Right ventricle myocardium inferior (tissue), 1 donor: ENCODE data around the gene CDH23. TPM values are rescaled to one million over a fixed set of nuclear protein-coding genes. Genes with fewer than 3 reads are reported as not detected.

Experiments
- ATAC-seq: fragments of 200-7000 bp; cut with Tn5 transposase; one replicate; pipeline ENCODE4 v1.9.1; 2020; ENCODE audit warnings: mild to moderate bottlenecking, moderate library complexity
- DNase-seq: peaks from one replicate; pipeline ENCODE4 v3.0.0; 2021; ENCODE audit errors: missing footprints
- intact Hi-C: fragments of 100-400 bp; cut with DNase I; formaldehyde crosslinking; loops from one replicate; pipeline ENCODE4 v1.11.0; 2022
- total RNA-seq: library from RNA; stranded (reverse); fragmentation: NEBNext Ultra II Directional; extraction: Animal tissue kit (Norgen Biotek cat#: 25700); gene quantifications from one replicate; pipeline ENCODE4 v1.2.1, GENCODE V29; 2021
- donor health status: DM: no; HTN: yes; CAD: no; lungs with severe emphysema.

CDH23 gene
- total RNA-seq, 1 donor from 2014 or later: 4.8 TPM

DNA sequence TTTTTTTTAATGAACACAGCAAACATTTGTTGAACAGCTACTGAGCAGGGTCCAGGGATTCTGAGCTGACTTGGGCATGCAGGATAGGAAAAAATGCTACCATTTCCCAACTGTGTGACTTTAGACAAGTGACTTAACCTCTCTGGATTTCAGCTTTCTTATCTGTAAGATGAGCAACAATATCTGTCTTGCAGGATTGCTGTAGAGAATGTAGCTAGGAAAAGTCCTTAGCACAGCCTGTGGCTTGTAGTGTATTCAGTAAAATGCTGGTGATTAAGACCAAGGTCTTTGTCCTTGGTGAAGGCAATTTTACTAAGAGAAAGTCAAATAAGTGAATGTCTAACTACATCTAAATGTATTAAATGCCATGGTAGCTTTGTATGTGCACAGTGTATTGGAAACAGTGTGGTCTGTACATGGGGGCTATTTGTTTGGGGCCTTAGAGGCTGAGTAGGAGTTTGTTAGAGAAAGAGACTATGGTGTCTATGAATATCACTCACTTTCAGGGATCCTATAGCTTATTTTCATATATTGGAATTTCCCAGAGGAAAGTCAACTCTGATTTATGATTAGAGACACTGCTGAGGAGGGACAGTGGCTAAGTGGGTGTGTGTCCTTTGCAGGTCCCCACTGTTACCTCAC lies 118.9 kb downstream of the CDH23 start:
- DNase-seq: no peak
- no peak for ATAC-seq
- intact Hi-C loops: no loop called here

DNA sequence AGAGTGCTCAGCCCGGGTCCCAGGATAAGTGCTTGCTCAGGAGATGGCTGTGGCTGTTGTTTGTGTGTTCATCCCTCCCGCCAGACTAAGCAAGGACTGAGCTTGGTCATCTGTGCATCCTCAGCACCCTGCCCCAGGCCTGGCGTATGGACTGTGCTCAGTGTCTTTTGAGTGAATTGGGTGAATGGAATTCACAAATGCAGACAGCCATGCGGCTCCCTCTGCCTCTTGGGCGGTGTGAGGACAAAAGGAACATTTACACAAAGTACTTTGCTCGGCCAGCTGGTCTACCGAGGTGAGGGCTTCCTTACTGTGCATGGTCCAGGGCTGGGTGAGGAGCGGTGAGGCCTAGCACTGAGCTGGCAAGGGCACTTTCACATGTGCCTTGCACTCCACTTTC lies 120.2 kb downstream of the CDH23 start:
- ATAC-seq: no peak
- intact Hi-C loops: no loop called here
- DNase-seq: no peak

- ATAC-seq (no peak), DNase-seq (no peak)
- intact Hi-C loops: no loop called here
These were observed 120.8 kb downstream of the CDH23 start for GRCh38 chr10:71517298-71518169.

- DNase-seq (no peak), ATAC-seq (no peak)
- intact Hi-C loops: no loop called here
These were observed 123.3 kb downstream of the CDH23 start for GRCh38 chr10:71520042-71520441.

DNA sequence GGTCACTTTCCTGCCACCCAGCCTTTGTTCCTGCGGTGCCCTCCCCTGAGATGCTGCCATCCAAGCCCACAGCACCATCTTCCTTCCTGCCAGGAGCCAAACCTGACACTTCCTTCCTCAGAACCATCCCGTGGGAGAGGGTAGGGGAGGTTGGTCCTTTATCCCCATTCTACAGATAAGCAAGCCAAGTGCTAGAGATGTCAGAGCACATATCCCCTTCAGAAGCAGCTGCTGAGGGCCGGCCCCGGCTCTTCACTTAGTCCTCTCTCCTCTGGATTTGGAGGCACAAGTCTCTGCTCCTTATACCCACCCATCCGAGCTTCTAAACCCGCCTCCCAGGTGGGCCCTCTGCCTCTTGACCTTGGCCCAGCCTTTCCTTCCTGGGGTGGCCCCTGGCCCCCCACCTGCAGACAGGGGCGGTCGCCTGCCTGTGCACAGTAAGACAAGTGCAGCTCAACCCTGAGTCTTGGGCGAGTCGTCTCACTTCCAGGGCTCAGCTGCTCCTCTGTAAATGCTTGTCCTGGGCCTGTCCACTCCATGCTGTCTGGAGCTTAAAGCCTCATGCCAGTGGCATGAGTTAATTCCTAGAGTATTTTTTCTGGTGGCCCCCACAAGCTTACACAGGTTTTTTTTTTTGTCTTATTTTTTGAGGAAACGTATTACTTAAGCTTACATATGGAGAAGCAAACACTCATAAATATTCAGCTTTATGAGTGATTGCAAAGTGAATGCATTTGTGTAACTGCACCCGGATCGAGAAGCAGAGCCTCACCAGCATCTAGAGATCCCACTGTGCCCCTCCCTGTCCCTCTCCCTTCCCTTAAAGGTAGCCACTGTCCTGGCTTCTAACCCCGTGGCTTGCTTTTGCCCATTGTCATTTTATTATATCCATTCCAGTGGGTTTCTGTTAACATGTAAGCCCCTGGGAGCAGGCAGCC lies 125.1 kb downstream of the CDH23 start:
- no peak for ATAC-seq
- no peak for DNase-seq
- intact Hi-C loops: no loop called here

- intact Hi-C loops: no loop called here
- no peak for DNase-seq
- ATAC-seq: no peak
These were observed 125.9 kb downstream of the CDH23 start for GRCh38 chr10:71522442-71523144.

DNA sequence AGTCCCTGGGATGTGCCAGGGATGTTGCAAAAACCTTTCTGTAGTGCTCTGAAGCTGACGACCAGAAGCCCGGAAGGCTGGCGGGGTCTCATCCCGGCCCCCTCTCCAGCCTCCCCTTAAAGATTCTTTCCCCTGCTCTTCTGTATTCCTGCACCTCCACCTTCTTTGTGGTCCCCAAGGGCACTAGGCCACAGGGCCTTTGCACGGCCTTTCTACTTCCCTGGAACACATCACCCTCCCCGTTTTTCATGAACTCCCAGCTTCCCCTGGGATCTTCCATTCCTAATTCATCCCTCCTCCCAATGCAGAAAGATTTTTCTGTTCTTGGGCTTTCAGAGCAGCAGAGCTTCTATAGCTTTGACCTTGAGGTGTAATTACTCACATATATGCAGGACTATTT lies 127.0 kb downstream of the CDH23 start:
- intact Hi-C loops: no loop called here
- ATAC-seq (no peak), DNase-seq (no peak)

DNA sequence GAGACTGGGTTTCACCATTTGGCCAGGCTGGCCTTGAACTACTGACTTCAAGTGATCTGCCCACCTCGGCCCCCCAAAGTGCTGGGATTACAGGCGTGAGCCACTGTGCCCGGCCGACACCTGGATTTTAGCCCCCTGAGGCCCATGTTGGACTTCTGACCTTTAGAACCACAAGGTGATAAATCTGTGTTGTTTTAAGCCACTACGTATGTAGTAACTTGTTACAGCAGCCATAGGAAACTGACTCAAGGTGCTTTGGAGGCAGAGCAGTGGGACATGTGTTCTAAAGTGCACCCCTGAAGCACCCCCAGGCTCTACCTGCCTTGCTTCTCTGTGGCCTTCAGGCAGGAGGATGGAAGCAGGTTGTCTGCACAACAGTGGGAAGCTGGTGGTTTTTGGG lies 128.4 kb downstream of the CDH23 start:
- DNase-seq (peak; percentile 63), ATAC-seq (no peak)
- intact Hi-C loops: no loop called here

DNA sequence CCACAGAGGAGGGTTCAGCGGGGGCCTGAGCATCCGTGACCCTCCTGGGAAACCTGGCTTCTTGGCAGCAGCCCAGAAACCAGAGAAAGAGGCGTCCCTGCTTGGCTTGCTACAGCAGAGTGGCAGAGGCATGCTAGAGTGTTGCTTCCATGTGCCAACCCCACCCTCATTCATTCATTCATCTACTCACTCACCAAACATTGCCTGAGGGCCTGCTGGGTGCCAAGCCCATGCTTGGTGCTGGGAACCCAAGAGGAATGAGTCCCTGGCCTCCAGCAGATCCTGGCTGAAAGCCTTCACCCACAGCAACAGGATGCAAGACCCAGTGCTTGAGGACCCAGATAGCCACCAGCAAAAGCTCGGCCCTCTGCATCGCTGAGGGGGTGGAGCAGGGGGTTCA lies 129.0 kb downstream of the CDH23 start:
- intact Hi-C loops: no loop called here
- ATAC-seq: no peak
- DNase-seq: peak; percentile 37

GRCh38 chr10:71526653-71527052 lies 129.9 kb downstream of the CDH23 start:
- intact Hi-C loops: no loop called here
- DNase-seq (peak; percentile 27), ATAC-seq (no peak)

DNA sequence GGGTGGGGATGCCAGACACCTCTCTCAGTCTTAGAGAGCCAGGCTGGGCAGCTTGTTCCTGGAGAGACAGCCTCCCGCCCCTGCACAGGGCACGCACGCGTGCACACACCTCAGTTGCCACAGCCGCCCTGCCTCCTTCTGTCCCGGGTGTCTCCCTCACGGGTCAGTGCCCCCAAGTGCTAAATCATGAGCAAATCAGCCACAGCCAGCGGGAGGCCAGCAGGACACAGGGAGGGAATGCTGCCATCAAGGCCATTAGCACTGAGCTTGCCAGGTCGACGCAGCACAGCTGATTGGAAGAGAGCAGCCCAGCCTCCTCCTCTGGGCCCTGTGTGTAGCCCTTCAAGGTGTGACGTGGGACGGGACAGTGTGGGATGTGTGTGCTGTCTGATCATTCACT lies 130.4 kb downstream of the CDH23 start:
- intact Hi-C loops: no loop called here
- DNase-seq (peak; percentile 11), ATAC-seq (no peak)

- ATAC-seq: no peak
- peak; percentile 25 for DNase-seq
- intact Hi-C loops: no loop called here
These were observed 131.9 kb downstream of the CDH23 start for GRCh38 chr10:71528371-71529206.

DNA sequence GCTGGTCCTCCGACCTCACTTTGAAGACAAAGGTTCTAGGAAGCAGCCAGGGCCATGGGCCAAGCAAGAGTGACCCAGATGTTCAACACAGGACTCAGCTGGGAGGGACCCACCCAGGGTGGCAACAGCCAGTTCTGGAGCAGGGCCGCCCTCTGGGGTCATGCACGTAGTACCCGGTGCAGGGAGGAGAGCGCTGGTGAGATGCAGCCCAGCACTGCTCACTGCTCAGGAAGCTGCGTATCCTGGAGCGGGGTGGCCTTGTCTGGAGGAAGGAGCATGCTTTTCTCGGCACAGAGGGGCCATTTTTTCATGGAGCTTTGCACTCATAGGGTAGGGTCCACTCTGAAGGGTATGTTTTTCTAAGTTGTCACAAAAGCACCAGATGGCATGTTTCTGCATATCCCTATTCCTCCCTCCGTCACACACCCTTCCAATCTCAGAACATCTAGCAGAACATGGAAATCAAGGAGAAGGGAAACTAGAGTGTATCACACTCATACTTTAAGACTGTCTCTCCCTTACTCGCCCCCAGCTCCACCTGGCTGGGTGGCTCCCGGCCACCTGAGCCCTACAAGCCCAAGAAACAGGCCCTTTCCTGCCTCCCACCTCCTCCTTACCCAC lies 132.6 kb downstream of the CDH23 start:
- ATAC-seq (no peak), DNase-seq (peak; percentile 61)
- intact Hi-C loops: no loop called here

GRCh38 chr10:71530781-71531180 lies 134.1 kb downstream of the CDH23 start:
- no peak for ATAC-seq
- DNase-seq: peak; percentile 21
- intact Hi-C loops: no loop called here

- intact Hi-C loops: no loop called here
- peak; percentile 20 for DNase-seq
- ATAC-seq: no peak
These were observed 135.0 kb downstream of the CDH23 start for GRCh38 chr10:71531485-71532446.

- ATAC-seq (no peak), DNase-seq (peak; percentile 47)
- intact Hi-C loops: no loop called here
These were observed 136.2 kb downstream of the CDH23 start for GRCh38 chr10:71532878-71533277.
